ENCODE results near the gene WDR5B. TPM values are rescaled to one million over a fixed set of nuclear protein-coding genes. Genes with fewer than 3 reads are reported as not detected.

The WDR5B gene
- total and polyA plus RNA-seq, 2 of the 8 experiments (the other 6 are each of a cell fraction or from before 2014, with no cell fraction given): 1.9 to 3.5 TPM

DNA sequence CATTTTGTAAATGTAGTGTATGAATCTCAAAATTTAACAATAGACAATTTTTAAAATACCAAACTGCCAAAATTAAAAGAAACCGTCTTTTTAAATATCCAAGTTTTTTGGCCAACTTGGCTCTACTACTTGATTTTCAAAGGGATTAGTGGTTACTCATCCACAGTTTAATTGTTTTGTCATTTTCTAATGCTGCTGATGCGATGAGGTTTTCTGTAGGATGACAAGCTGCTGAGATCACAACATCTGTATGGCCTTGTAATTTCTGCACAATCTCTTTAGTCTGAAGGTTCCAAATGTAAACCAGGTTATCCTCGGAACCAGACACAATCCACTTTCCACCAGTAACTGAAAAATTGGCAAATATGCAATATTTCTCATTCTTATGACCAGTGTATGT is 1.5 kb downstream of the WDR5B start (continued):
- no peak for TF ChIP-seq CBX5 (IDR thresholded peaks at IDR 0.05; ENCODE audit: low read depth, low read length)
